Measurements from ENCODE around the gene LHX3.

Gene LHX3

GRCh38 chr9:136192289-136193126 lies 12.4 kb downstream of the LHX3 start:
- no peak for DNase-seq (ENCODE audit: low spot score)

GRCh38 chr9:136191960-136192286 lies 13.0 kb downstream of the LHX3 start:
- no peak for DNase-seq (ENCODE audit: low spot score)

GRCh38 chr9:136191099-136191959 lies 13.6 kb downstream of the LHX3 start:
- no peak for DNase-seq (ENCODE audit: low spot score)

GRCh38 chr9:136190656-136191055 lies 14.3 kb downstream of the LHX3 start:
- no peak for DNase-seq (ENCODE audit: low spot score)

- no peak for DNase-seq (ENCODE audit: low spot score)
Observed at GRCh38 chr9:136190237-136190601, 14.7 kb downstream of the LHX3 start.

GRCh38 chr9:136189394-136190236 lies 15.3 kb downstream of the LHX3 start:
- no peak for DNase-seq (ENCODE audit: low spot score)

GRCh38 chr9:136187683-136188586 lies 17.0 kb downstream of the LHX3 start:
- DNase-seq (ENCODE audit: low spot score) = no peak

GRCh38 chr9:136187197-136187596 lies 17.7 kb downstream of the LHX3 start:
- no peak for DNase-seq (ENCODE audit: low spot score)

GRCh38 chr9:136186386-136186785 lies 18.5 kb downstream of the LHX3 start:
- DNase-seq (ENCODE audit: low spot score) = no peak

- DNase-seq (ENCODE audit: low spot score) = no peak
Observed at GRCh38 chr9:136185596-136186366, 19.1 kb downstream of the LHX3 start.

- DNase-seq (ENCODE audit: low spot score) = no peak
Observed at GRCh38 chr9:136185066-136185465, 19.9 kb downstream of the LHX3 start.

GRCh38 chr9:136182850-136183422 lies 22.0 kb downstream of the LHX3 start:
- DNase-seq (ENCODE audit: low spot score) = no peak

- no peak for DNase-seq (ENCODE audit: low spot score)
Observed at GRCh38 chr9:136182420-136182787, 22.5 kb downstream of the LHX3 start.

- no peak for DNase-seq (ENCODE audit: low spot score)
Observed at GRCh38 chr9:136181784-136182419, 23.0 kb downstream of the LHX3 start.

GRCh38 chr9:136180586-136180985 lies 24.3 kb downstream of the LHX3 start:
- no peak for DNase-seq (ENCODE audit: low spot score)

- DNase-seq (ENCODE audit: low spot score) = no peak
Observed at GRCh38 chr9:136179761-136180160, 25.2 kb downstream of the LHX3 start.

- no peak for DNase-seq (ENCODE audit: low spot score)
Observed at GRCh38 chr9:136179101-136179616, 25.8 kb downstream of the LHX3 start.

- DNase-seq (ENCODE audit: low spot score) = no peak
Observed at GRCh38 chr9:136178773-136179075, 26.2 kb downstream of the LHX3 start.

- DNase-seq (ENCODE audit: low spot score) = no peak
Observed at GRCh38 chr9:136178061-136178772, 26.7 kb downstream of the LHX3 start.
